GM18870 (cell line): ENCODE data around the gene STYXL1.
"Not testable (repeated sequence)": the region's sequence is repeated elsewhere in the genome, so short reads cannot be mapped to it uniquely, and the experiment has no call there.

Source experiments
- ATAC-seq: cut with Tn5 transposase; IDR thresholded peaks from one replicate; pipeline ENCODE4 v1.9.1; 2021; ENCODE audit warnings: moderate library complexity; ENCODE audit not compliant: unreplicated experiment

The STYXL1 gene

GRCh38 chr7:76047811-76048667 lies at the start of gene STYXL1, which contains the start of gene MDH2:
Gene STYXL1, minus strand, starts transcription at chr7:76048000. Its CDS starts 17,477 bp downstream, at chr7:76030523.
Gene MDH2, plus strand, starts transcription at chr7:76048106. Its CDS starts 55 bp downstream, at chr7:76048161.
- peak; percentile 87 for ATAC-seq

- no peak for ATAC-seq
Observed at GRCh38 chr7:76095908-76096307, 48.1 kb upstream of the STYXL1 start.

- ATAC-seq = not testable (repeated sequence)
Observed at GRCh38 chr7:76094326-76094725, 46.5 kb upstream of the STYXL1 start.

GRCh38 chr7:76093531-76093930 lies 45.7 kb upstream of the STYXL1 start:
- ATAC-seq = not testable (repeated sequence)

- no peak for ATAC-seq
Observed at GRCh38 chr7:76091506-76091905, 43.7 kb upstream of the STYXL1 start.

GRCh38 chr7:76089865-76090475 lies 42.2 kb upstream of the STYXL1 start:
- no peak for ATAC-seq

- ATAC-seq = not testable (repeated sequence)
Observed at GRCh38 chr7:76087362-76087791, 39.6 kb upstream of the STYXL1 start.

- no peak for ATAC-seq
Observed at GRCh38 chr7:76086070-76086469, 38.3 kb upstream of the STYXL1 start.

- ATAC-seq = not testable (repeated sequence)
Observed at GRCh38 chr7:76084115-76084514, 36.3 kb upstream of the STYXL1 start.

GRCh38 chr7:76080204-76080603 lies 32.4 kb upstream of the STYXL1 start:
- ATAC-seq = no peak

- no peak for ATAC-seq
Observed at GRCh38 chr7:76077435-76077834, 29.6 kb upstream of the STYXL1 start.

- no peak for ATAC-seq
Observed at GRCh38 chr7:76076995-76077394, 29.2 kb upstream of the STYXL1 start.

GRCh38 chr7:76074972-76075370 lies 27.2 kb upstream of the STYXL1 start:
- no peak for ATAC-seq

GRCh38 chr7:76074306-76074971 lies 26.6 kb upstream of the STYXL1 start:
- no peak for ATAC-seq

GRCh38 chr7:76073335-76073990 lies 25.7 kb upstream of the STYXL1 start:
- ATAC-seq = no peak

GRCh38 chr7:76072243-76073148 lies 24.7 kb upstream of the STYXL1 start:
- ATAC-seq = no peak

GRCh38 chr7:76071316-76072242 lies 23.8 kb upstream of the STYXL1 start:
- ATAC-seq = no peak

GRCh38 chr7:76069238-76069638 lies 21.4 kb upstream of the STYXL1 start:
- no peak for ATAC-seq
